ENCODE measurements around the gene AQP6.

Gene AQP6

GRCh38 chr12:49952391-49953055 is 20.2 kb upstream of the AQP6 start:
- DNase-seq (ENCODE audit: low read depth): no peak
- no peak overlapping the region for H3K4me3 ChIP-seq (ENCODE audit: low read length)
- TF ChIP-seq CTCF (IDR thresholded peaks at IDR 0.05; ENCODE audit: insufficient read depth, low read depth, low read length, missing control alignments): no peak

DNA sequence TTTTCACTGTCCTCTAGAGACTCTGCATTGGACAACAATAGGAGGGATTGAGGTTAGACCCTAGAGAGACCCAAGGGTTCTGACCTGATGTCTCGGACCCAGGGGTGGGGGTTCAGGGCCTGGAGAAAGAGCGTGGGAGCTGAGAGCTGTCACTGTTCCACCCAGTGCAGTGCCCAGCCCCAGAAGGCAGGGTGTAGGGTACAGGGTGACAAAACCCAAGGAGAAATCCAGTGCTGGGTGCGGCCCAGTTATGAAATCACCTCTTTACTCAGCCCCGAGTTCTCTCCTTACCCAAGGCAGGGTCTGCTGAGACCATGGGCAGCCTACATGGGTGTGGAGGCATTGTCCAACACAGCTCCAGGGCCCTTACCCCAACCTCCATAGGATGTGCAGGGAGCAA is 19.6 kb upstream of the AQP6 start:
- no peak for TF ChIP-seq CTCF (IDR thresholded peaks at IDR 0.05; ENCODE audit: insufficient read depth, low read depth, low read length, missing control alignments)
- H3K4me3 ChIP-seq (ENCODE audit: low read length): no peak overlapping the region
- no peak for DNase-seq (ENCODE audit: low read depth)

DNA sequence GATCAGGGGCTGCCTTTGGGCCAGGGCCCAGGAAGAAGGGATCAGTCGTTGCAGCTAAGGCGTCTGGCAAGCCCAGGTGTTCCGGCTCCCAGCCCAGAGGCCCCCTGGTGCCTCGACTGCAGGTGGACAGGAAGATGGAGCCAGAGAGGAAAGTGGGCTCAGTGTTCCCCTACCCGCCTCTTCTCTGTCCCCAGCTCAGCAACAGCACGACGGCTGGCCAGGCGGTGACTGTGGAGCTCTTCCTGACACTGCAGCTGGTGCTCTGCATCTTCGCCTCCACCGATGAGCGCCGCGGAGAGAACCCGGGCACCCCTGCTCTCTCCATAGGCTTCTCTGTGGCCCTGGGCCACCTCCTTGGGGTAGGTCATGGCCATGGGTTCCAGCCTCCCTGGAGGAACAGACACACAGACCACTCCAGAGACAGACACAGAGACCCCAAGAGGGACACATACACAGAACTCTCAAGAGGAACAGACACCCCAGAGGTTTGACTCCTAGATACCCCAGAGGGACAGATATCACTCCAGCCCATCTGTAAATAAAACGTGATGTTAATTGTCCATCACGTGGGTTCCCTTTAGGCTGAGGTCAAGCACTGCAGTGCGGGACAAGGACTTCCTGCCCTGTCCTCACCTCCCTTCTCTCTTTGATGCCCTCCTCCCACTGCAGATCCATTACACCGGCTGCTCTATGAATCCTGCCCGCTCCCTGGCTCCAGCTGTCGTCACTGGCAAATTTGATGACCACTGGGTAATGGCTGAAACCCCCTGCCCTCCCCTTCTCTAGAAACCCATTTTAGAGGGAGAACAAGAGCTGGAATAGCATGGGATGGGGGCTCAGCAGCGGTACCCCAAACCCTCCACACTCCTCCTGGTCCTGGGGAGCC is 18.5 kb upstream of the AQP6 start:
- TF ChIP-seq CTCF (IDR thresholded peaks at IDR 0.05; ENCODE audit: insufficient read depth, low read depth, low read length, missing control alignments): no peak
- DNase-seq (ENCODE audit: low read depth): no peak
- H3K4me3 ChIP-seq (ENCODE audit: low read length): no peak overlapping the region

DNA sequence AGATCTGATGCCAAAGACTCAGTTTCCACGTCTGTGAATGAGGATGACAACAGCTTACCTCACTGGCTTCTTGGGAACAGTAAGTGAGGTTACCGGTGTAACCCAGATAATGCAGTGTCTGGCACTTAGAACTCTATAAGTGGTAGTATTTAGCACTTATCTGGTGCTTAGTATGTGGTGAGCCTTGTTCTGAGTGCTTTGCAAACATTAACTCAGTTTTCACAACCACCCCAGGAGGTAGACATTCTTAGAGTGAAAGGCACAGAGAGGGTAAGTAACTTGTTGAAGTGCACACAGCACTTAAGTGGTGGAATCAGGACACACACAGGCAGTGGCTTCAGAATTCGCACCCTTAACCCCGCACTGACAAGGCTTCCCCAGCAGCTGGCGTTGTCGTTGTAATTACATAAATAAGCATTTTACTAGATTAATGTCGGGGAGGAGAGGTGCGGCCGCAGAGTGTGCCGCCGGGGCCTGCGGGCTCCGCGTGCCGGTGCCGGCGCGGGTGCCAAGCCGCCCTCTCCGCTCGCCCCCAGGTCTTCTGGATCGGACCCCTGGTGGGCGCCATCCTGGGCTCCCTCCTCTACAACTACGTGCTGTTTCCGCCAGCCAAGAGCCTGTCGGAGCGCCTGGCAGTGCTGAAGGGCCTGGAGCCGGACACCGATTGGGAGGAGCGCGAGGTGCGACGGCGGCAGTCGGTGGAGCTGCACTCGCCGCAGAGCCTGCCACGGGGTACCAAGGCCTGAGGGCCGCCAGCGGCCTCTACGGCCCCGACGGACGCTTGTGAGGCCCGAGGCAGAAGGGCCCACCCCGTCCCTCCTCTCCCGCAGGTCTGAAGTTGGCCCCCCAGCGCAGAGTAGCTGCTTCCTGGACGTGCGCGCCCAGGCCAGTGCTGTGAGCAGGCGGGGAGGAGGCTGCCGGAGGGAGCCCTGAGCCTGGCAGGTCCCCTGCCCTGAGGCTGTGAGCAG is 17.6 kb upstream of the AQP6 start:
- no peak for DNase-seq (ENCODE audit: low read depth)
- TF ChIP-seq CTCF (IDR thresholded peaks at IDR 0.05; ENCODE audit: insufficient read depth, low read depth, low read length, missing control alignments): no peak
- no peak overlapping the region for H3K4me3 ChIP-seq (ENCODE audit: low read length)

DNA sequence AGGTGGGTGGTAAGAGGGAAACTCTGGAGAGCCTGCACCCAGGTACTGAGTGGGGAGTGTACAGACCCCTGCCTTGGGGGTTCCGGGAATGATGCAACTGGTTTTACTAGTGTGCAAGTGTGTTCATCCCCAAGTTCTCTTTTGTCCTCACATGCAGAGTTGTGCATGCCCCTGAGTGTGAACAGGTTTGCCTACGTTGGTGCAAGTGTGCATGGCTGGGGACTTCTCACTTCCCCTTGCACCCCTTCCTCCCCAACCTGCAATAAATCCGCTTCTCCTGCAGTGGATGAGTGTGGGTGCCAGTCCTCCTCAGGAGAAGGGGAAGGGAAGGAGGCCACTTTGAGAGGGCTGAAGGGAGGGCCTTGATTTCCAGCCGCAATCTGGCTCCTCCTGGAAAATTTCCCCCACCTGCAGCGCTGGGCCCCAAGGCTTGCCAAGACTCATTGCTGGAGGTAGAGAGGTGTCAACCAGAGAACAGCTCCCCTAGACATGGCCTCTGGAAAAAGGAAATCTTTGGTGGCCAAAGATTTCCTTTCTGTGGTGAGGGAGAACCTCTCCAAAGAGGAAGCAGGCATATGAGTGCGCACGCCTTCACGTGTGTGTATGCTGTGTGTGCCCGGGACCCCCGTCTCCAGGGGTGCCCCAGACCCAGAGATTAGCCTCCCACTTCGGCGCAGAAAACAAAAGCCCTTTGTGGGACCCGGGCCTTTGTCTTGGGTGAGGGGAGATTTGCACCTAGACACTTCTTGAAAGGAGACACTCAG is 16.7 kb upstream of the AQP6 start:
- no peak for DNase-seq (ENCODE audit: low read depth)
- no peak for TF ChIP-seq CTCF (IDR thresholded peaks at IDR 0.05; ENCODE audit: insufficient read depth, low read depth, low read length, missing control alignments)
- H3K4me3 ChIP-seq (ENCODE audit: low read length): no peak overlapping the region

Data from epithelial cell of esophagus (primary cell).